Measurements from ENCODE around the gene SIRPG.
"Not testable (repeated sequence)": the region's sequence is repeated elsewhere in the genome, so short reads cannot be mapped to it uniquely, and the experiment has no call there.

SIRPG gene

GRCh38 chr20:1608678-1609347, 48.8 kb downstream of the SIRPG start:
- in situ Hi-C loops (cut with MboI; ENCODE audit: low sequenced_read_pairs), result not testable (repeated sequence)

- in situ Hi-C loops (cut with MboI; ENCODE audit: low sequenced_read_pairs), result no loop called here
Measured at GRCh38 chr20:1600736-1601135, 56.8 kb downstream of the SIRPG start.

DNA sequence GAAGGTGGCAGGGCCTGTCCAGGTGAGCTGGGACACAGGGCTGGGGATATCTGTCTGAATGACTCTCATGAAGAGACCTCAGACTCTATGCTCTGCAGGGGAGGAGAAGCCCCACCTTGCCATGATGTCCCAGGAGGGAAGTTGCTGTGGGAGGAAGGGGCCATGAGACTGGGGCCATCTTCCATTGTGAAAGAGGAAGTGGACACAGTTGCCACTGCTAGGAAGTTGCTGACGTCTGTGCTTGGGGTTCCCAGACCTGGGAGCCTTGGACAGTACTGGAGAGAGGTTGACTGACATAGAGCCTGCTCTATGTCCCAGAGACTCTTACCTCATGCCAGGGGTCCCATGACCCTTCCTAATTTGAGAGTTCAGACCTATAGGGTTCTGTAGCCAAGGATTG, 62.2 kb downstream of the SIRPG start:
- in situ Hi-C loops (cut with MboI; ENCODE audit: low sequenced_read_pairs), result no loop called here

GRCh38 chr20:1588533-1589460, 68.8 kb downstream of the SIRPG start:
- in situ Hi-C loops (cut with MboI; ENCODE audit: low sequenced_read_pairs), result no loop called here

- in situ Hi-C loops (cut with MboI; ENCODE audit: low sequenced_read_pairs), result no loop called here
Measured at GRCh38 chr20:1587781-1588532, 69.6 kb downstream of the SIRPG start.

DNA sequence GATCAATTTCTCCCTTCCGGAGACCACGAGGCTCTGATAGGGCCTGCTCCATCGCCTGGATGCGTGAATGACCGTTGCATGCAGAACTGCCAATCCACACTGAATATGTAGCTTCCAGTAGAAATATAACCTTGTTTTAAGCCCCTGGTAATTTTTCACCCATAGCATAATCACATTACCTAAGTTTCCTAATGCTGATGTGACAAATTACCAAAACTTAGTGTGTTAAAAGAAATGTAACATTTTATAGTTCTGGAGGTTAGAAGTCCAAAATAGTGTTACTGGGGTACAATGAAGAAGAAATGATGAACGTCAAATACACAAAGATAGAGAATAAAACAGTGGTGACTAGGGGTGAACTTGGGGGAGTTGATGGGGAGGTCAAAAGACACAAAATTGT, 78.1 kb downstream of the SIRPG start:
- in situ Hi-C loops (cut with MboI; ENCODE audit: low sequenced_read_pairs), result no loop called here

All from HL-60/S4 (cell line).